NCI-H1694 (cell line): ENCODE measurements around the gene SPPL3.
A peak's percentile ranks its signal among the peaks of the same experiment; 100 is the strongest.
"Not testable (repeated sequence)": the region's sequence is repeated elsewhere in the genome, so short reads cannot be mapped to it uniquely, and the experiment has no call there.

ENCODE experiments used
- DNase-seq: peaks from one replicate; lab custom pipeline; 2025; lab: John Stamatoyannopoulos, UW

SPPL3 gene

DNA sequence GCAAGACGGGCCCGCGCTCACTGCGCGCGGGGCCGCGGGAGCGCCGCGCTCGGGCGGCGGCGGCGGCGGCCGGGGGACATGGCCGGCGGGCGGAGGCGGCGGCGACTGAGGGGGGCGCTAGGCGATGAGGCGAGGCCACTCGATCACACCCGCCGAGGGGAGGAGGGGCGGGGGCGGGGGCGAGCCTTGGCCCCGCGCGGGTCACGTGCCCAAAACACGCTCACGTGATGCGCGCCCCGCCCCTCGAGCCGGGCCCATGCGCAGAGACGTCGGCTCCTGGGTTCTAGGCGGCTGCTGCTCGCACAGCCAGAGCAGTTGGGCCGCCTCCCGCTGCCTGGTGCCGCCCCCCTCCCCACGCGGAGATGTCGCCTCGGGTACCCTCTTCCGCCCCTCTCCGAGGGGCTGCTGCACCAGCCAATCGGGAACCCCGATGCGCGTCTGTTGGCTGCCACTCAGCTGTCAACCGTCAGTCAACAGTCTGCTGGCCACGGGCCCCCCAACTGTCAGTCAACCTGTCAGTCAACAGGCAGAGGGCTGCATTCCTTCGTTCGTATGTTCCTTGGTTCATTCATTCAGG, at the start of gene SPPL3:
TSS of gene SPPL3 (minus strand) at position 162 of the 577 bp plus-strand sequence. CDS start 491 bp downstream, outside the sequence.
- DNase-seq, result peak; percentile 70

- no peak for DNase-seq
Observed at GRCh38 chr12:120950807-120951206, 46.6 kb upstream of the SPPL3 start.

DNA sequence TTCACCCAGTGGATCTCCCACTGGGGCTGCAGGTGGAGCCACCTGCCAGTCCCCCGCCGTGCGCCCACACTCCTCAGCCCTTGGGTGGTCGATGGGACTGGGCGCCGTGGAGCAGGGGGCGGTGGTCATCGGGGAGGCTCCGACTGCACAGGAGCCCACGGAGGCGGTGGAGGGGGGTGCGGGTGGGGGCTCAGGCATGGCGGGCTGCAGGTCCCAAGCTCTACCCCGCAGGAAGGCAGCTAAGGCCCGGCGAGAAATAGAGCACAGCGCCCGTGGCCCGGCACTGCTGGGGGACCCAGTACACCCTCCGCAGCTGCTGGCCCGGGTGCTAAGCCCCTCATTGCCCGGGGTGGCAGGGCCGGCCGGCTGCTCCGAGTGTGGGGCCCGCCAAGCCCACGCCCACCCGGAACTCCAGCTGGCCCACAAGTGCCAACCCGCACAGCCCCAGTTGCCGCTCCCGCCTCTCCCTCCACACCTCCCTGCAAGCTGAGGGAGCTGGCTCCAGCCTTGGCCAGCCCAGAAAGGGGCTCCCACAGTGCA, 46.2 kb upstream of the SPPL3 start:
- DNase-seq, result not testable (repeated sequence)

GRCh38 chr12:120945516-120945915, 41.4 kb upstream of the SPPL3 start:
- not testable (repeated sequence) for DNase-seq

DNA sequence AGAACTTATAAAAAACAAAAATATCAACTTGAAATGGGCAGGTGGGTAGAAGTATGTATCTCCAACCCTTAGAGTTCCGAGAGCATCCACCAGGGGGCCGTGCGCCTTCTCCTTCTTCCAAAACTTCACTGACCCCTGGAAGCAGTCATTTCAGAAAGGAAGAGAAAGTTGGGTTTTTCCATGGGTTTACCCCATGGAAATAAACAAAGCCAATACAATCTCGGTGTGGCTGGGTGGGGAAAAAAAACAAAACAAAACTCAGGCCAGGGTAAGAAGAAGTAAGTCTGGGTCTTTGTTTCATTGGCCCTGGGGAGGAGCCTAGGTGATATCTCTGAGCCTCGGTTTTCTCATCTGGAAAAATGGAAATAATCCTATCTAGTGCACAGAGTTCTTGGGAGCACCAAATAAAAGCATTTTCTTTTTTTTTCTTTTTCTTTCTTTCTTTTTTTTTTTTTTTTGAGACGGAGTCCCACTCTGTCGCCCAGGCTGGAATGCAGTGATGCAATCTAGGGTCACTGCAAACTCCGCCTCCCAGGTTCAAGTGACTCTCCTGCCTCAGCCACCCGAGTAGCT, 40.6 kb upstream of the SPPL3 start:
- DNase-seq, result no peak

GRCh38 chr12:120943482-120943881, 39.3 kb upstream of the SPPL3 start:
- no peak for DNase-seq

DNA sequence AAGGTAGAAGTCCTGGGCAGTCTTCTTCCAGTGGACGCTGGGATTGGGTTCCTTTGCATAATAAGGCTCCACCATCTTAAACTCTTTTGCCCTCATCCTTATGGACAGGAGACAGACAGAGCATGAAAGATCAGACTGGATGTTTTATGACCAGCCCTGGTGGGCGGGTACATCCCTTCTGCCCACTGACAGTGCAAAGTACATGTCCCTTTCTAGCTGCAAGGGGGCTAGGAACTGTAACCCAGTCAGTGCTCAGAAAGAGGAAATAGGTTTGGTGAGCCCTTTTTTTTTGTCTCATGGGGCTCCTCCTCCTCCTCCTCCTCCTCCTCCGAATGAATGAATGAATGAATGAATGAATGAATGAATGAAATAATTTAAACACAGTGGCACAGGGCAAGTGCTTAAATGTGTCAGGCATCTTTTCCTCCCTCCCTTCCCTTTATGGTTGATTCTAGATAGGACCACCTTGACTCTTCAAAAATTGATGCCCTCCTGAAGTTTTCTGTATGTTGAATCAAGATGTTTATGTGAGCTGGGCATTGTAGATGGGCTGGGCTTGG, 37.8 kb upstream of the SPPL3 start:
- no peak for DNase-seq

DNA sequence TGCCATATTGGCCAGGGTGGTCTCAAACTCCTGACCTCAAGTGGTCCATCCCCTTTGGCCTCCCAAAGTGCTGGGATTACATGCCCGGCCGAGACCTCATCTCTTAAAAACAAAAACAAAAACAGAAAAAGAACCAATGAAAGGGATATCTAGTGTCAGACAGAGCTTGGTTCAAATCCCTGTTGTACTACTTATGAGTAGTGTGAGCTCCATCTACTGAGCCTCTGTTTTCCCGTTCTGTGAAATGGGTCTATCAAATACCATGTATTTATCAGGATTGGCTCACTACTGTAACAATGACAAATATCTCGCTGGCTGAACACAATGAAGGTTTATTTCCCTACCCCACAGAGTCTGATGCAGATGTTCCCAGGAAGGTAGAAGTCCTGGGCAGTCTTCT, 37.3 kb upstream of the SPPL3 start:
- no peak for DNase-seq

GRCh38 chr12:120940799-120941198, 36.6 kb upstream of the SPPL3 start:
- DNase-seq, result no peak

- no peak for DNase-seq
Observed at GRCh38 chr12:120940006-120940405, 35.8 kb upstream of the SPPL3 start.

GRCh38 chr12:120939523-120939922, 35.4 kb upstream of the SPPL3 start:
- DNase-seq, result no peak

- DNase-seq, result no peak
Observed at GRCh38 chr12:120938496-120938895, 34.3 kb upstream of the SPPL3 start.

GRCh38 chr12:120936197-120936596, 32.0 kb upstream of the SPPL3 start:
- DNase-seq, result no peak

DNA sequence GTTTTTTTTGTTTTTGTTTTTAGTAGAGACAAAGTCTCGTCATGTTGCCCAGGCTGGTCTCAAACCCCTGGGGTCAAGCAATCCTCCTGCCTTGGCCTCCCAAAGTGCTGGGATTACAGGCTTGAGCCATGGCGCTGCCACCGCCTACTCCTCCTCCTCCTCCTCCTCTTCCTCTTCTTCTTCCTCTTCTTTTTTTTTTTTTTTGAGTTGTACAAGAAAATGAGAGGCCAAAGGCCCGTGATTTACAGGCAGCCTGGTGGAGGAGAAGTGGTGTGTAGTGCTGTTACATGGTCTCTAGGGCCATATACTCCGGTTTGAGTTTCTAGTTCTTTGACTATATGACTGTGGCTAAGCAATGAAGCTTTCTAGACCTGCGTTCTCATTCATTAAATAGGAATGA, 29.6 kb upstream of the SPPL3 start:
- no peak for DNase-seq

DNA sequence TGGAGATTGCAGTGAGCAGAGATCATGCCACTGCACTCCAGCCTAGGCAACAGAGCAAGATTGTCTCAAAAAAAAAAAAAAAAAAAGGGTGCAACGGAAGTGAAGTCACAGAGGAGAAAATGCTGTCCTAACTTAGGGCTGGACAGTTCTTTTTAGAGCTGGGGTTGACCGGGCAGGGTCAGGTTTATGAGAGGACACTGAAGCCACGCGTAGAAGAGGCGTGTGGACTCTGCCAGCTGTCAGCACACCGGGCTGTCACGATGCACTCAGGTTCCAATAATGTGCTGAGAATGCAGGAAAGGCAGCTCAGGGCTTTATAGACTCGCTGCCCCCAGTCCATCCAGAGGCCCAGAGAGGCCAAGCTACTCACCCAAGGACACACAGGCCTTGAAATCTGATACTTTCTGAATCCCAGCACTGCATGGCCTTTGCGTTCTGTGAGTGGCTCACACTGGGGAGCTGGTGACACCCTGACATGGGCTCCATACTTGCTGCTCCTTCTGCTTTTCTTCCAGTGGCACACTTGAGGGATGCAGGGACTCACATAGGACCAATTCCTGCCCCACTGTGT, 28.9 kb upstream of the SPPL3 start:
- no peak for DNase-seq

DNA sequence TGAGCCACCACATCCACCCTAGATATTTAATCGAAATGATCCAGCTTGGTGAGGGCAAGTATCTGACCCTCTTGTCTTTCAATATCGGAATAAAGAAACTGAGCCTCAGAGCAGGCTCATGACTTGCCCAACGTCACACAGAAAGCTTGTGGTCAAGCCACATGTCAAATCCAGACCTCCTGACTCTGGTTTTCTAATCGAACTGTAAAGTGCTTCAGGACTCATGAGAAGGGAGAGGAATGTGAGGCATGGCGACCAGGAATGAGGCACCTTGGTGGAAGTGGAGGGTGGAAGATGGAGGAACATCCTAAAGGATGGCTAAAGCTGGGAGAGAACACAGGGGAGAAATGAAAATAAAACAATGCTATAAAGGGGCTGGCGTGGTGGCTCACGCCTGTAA, 27.9 kb upstream of the SPPL3 start:
- no peak for DNase-seq

- no peak for DNase-seq
Observed at GRCh38 chr12:120930032-120930431, 25.9 kb upstream of the SPPL3 start.

- DNase-seq, result no peak
Observed at GRCh38 chr12:120928864-120929652, 24.9 kb upstream of the SPPL3 start.

- DNase-seq, result no peak
Observed at GRCh38 chr12:120925740-120926563, 21.8 kb upstream of the SPPL3 start.

DNA sequence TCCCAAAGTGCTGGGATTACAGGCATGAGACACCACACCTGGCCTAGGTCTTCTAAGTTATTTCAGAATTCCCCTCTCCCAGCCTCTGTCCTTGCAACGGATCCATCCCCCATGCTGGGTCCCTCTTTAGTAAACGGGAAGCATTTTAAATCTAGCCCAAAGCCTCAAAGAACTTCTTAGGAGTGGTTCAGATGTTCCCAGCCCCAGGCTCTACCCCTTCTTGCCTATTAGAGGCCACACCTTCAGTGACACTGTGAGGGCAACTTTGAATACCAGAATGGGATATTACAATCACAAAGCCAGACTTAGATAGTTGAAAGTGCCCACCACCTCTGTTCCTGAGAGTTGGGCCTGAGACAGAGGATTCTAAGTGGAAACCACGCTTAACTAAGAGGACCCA, 18.1 kb upstream of the SPPL3 start:
- DNase-seq, result no peak

- no peak for DNase-seq
Observed at GRCh38 chr12:120921637-120922036, 17.5 kb upstream of the SPPL3 start.

GRCh38 chr12:120920178-120920577, 16.0 kb upstream of the SPPL3 start:
- DNase-seq, result no peak
